ENCODE measurements around the gene PNPLA7. TPM values are rescaled to one million over a fixed set of nuclear protein-coding genes. Genes with fewer than 3 reads are reported as not detected.
"Not testable (repeated sequence)": the region's sequence is repeated elsewhere in the genome, so short reads cannot be mapped to it uniquely, and the experiment has no call there.

Gene PNPLA7
- total RNA-seq, 1 donor from 2014 or later = 18.3 TPM

DNA sequence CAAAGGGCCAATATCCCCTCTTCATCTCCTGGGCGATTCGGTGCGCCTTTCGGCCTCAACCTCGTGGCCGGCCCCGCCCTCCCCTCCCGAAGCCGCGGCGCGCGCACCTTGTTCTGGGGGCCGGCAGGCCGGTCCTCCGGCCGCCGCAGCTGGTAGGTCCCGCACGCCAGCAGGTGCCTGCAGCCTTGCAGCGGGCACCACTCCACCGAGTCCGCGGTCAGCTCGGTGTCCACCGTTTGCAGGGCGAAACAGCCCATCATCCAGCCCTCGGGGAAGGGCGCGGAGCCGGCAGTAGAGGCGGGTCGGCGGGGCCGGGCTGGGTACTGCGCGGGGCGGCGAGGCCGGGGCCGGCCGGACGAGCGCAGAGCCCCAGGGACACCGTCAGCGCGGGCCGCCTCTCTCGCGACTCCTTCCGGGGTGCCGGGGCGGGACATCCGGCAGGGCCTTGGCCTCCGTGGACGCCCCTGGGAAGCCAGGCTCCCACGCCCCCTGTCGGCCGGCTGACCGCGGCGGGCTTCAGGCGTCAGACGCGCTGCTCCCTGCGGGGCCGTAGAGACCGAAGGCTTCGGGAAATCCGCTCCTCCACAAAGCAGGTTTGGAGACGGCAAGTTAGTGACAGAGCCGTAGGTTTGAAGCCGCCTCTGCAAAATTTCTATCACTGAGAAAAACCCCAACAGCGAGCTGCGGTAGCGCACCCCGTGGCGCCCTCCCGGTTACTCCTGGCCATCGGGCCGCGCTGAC lies 28.5 kb upstream of the PNPLA7 start, which contains the start of gene DPH7:
Gene DPH7, minus strand, starts transcription at position 408 of the 741 bp plus-strand sequence. Its CDS starts 148 bp downstream, at position 260.
- ATAC-seq (peak; percentile 97), DNase-seq (ENCODE audit: low spot score) (peak; percentile 98)
- intact Hi-C loops (cut with DNase I) = no loop called here

DNA sequence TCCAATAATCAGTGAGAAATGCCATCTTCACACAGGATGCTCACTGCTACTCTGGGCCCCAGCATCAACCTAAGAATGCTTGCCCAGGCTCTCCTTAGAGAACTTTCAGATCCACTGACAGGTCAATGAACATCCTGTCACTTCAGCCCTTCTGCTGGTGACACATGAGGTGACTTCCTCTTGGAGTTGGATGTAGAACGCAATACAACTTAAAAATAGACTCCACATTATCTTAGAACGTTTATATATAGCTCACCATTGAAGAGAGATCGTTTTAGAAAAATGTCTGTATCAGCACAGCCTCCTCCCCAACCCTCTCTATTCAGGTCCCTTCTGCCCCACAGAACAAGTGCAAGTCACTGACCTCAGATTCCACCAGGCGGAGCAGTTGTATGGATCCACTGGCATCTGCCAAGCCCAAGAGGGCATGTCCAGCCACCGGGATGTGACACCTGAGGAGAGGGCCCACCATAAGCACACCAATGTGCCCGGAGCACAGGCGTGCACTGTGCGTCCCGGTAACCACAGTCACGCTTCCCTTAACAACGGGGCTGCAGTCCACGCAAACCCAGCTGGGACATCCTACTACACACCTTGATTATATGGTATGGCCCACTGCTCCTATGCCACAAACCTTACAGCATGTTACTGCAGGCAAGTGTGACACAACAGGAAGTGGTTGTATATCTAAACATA lies 25.7 kb upstream of the PNPLA7 start:
- DNase-seq (ENCODE audit: low spot score) = no peak
- no peak for ATAC-seq
- intact Hi-C loops (cut with DNase I) = no loop called here

- intact Hi-C loops (cut with DNase I) = no loop called here
- DNase-seq (ENCODE audit: low spot score) = no peak
- ATAC-seq = no peak
Measured at GRCh38 chr9:137575364-137575715, 25.1 kb upstream of the PNPLA7 start.

GRCh38 chr9:137574192-137574591 lies 24.0 kb upstream of the PNPLA7 start:
- no peak for ATAC-seq
- intact Hi-C loops (cut with DNase I) = no loop called here
- no peak for DNase-seq (ENCODE audit: low spot score)

DNA sequence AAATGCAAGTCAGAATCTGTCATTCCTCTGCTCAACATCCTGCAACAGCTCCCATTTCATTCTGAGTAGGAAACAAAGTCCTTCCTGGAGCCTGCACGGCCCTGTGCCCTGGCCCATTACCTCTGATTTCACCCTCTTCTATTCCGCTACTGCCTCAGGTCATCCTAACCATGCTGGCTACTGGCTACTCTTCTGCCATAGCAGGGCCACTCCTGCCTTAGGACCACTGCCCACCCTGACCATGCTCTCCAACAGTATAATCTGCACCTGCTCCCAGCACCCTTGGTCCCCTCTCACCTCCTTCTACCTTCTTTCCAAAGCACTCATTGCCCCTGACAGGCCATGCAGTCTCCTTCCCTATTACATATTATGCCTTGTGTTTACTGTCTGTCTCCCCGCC lies 20.4 kb upstream of the PNPLA7 start:
- DNase-seq (ENCODE audit: low spot score) (no peak), ATAC-seq (no peak)
- intact Hi-C loops (cut with DNase I) = no loop called here

- intact Hi-C loops (cut with DNase I) = no loop called here
- no peak for DNase-seq (ENCODE audit: low spot score)
- no peak for ATAC-seq
Measured at GRCh38 chr9:137569609-137570203, 19.5 kb upstream of the PNPLA7 start.

DNA sequence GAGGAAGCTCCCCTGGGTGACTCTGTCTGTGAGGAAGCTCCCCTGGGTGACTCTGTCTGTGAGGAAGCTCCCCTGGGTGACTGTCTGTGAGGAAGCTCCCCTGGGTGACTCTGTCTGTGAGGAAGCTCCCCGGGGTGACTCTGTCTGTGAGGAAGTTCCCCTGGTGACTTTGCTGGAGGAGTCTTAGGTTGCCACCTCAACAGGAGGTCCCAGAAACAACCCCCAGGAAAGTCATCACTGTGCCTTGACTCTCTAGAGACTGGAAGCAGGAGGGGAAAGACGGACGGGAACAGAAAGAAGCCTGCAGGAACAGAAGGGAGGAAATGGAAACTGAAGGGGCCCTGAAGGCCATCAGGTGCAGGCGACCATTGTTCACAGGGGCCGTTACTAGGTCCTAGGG lies 18.2 kb upstream of the PNPLA7 start:
- ATAC-seq; intact Hi-C loops (cut with DNase I); DNase-seq (ENCODE audit: low spot score): not testable (repeated sequence)

GRCh38 chr9:137564817-137565411 lies 14.7 kb upstream of the PNPLA7 start:
- ATAC-seq (no peak), DNase-seq (ENCODE audit: low spot score) (no peak)
- intact Hi-C loops (cut with DNase I) = no loop called here

- intact Hi-C loops (cut with DNase I) = no loop called here
- ATAC-seq (no peak), DNase-seq (ENCODE audit: low spot score) (no peak)
Measured at GRCh38 chr9:137564134-137564533, 13.9 kb upstream of the PNPLA7 start.

DNA sequence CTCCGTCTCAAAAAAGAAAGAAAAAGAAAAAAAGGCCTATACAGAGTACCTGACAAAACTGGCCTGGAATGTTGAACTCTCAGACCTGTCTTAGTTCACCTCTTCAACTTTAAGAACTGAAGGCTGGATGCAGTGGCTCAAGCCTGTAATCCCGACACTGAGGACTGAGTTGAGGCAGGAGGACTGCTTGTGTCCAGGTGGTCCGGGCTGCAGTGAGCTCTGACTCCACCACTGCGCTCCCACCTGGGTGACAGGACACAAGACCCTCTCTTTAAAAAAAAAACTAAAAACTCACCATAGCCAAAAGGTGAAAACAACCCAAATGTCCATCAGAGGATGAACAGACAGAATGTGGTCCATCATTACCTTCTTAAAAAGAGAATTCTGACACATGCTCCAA lies 7.9 kb upstream of the PNPLA7 start:
- no peak for DNase-seq (ENCODE audit: low spot score)
- ATAC-seq = no peak
- intact Hi-C loops (cut with DNase I) = no loop called here

DNA sequence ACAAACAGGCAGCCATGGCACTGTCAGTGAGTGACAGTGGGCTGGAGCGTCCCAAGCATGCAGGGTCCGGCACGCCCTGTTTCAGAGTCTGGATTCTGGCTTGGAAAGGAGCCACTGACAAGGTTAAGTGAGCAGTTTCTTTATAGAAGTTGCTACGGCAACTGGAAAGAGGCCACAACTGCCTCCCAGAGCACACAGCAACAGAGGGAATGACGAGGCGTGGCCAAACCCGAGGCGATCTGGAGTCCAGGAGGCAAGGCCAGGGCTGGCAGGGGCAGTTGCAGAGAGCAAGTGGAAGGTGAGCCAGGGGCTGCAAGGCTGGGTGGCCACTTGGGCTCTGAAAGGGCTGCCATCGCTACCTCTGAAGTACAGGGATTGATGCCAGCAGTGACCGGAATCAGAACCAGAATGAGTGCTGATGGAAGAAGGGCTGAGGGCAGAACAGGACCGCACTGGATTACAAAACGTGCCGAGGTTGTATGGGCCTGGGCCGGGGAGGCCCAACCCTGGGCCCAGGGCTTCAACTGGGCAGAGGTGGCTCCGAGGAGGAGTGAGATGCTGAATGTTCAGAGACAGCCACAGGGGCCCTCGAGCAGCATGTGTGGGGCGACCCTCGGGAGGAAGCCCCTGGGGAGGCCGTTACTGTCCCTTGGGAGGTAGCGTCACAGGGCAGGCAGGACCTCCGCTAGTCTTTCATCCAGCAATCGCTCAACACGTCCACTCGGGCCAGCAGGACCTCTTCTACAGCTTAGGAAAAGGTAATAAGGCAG lies 6.1 kb upstream of the PNPLA7 start:
- ATAC-seq (no peak), DNase-seq (ENCODE audit: low spot score) (no peak)
- intact Hi-C loops (cut with DNase I) = no loop called here

- intact Hi-C loops (cut with DNase I) = no loop called here
- no peak for ATAC-seq
- DNase-seq (ENCODE audit: low spot score) = no peak
Measured at GRCh38 chr9:137555179-137555578, 5.0 kb upstream of the PNPLA7 start.

DNA sequence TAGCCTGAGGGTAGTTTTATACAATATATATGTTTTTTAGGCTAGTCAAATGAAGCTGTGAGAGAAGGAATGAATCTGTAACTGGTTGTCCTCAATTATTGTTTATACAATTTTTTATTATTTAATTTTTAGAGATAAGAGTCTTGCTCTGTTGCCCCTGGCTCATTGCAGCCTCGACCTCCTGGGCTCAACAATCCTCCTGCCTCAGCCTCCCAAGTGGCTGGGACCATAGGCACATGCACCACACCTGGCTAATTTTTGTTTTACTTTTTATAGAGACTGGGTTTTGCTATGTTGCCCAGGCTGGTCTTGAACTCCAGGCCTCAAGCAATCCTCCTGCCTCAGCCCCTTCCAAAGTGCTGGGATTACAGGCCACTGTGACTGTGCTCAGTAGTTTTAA lies 4.1 kb upstream of the PNPLA7 start:
- intact Hi-C loops (cut with DNase I) = no loop called here
- ATAC-seq = no peak
- no peak for DNase-seq (ENCODE audit: low spot score)

DNA sequence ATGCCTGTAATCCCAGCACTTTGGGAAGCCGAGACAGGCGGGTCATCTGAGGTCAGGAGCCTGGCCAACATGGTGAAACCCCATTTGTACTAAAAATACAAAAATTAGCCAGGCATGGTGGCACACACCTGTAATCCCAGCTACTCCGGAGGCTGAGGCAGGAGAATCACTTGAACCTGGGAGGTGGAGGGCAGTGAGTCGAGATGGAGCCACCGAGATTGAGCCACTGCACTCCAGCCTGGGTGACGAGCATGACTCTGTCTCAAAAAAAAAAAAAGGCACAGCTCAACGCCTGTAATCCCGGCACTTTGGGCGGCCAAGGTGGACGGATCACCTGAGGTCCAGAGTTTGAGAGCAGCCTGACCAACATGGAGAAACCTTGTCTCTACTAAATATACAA lies 3.5 kb upstream of the PNPLA7 start:
- intact Hi-C loops (cut with DNase I); ATAC-seq; DNase-seq (ENCODE audit: low spot score): not testable (repeated sequence)

DNA sequence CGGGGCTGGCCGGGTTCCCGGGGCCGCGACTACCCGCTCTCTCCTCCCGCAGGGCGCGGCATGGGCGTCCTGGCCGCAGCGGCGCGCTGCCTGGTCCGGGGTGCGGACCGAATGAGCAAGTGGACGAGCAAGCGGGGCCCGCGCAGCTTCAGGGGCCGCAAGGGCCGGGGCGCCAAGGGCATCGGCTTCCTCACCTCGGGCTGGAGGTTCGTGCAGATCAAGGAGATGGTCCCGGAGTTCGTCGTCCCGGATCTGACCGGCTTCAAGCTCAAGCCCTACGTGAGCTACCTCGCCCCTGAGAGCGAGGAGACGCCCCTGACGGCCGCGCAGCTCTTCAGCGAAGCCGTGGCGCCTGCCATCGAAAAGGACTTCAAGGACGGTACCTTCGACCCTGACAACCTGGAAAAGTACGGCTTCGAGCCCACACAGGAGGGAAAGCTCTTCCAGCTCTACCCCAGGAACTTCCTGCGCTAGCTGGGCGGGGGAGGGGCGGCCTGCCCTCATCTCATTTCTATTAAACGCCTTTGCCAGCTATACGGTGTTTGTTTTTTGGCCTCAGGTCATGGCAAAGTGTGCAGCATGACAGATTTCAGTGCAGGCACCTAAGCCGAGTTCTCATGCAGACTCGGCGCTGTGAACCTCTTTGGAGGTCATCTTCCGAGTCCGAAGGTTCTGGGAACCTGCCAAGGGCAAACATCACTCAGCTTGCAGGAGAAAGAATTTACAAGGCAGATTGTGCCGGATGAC lies 2.0 kb upstream of the PNPLA7 start:
- ATAC-seq (no peak), DNase-seq (ENCODE audit: low spot score) (no peak)
- intact Hi-C loops (cut with DNase I) = no loop called here

- ATAC-seq (peak; percentile 82), DNase-seq (ENCODE audit: low spot score) (peak; percentile 94)
- intact Hi-C loops (cut with DNase I) = no loop called here
Measured at GRCh38 chr9:137551264-137552021, 1.2 kb upstream of the PNPLA7 start, which contains the start of gene MRPL41. Gene MRPL41 (plus strand): TSS chr9:137551879. CDS start chr9:137552082, 203 bp downstream.

DNA sequence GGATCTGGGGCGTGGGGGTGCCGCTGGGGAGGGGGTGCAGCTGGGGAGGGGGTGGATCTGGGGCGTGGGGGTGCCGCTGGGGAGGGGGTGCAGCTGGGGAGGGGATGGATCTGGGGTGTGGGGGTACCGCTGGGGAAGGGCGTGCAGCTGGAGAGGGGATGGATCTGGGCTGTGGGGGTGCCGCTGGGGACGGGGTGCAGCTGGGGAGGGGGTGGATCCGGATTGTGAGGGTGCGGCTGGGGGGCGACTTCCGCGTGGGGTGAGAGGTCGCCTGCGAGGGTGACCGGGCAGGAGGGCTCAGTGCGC lies 709 bp upstream of the PNPLA7 start:
- DNase-seq (ENCODE audit: low spot score); ATAC-seq; intact Hi-C loops (cut with DNase I): not testable (repeated sequence)
